KBM-7 (cell line): ENCODE results near the gene ACER3.
A peak's percentile ranks its signal among the peaks of the same experiment; 100 is the strongest.
"Not testable (repeated sequence)": the region's sequence is repeated elsewhere in the genome, so short reads cannot be mapped to it uniquely, and the experiment has no call there.

ENCODE experiments used
- DNase-seq: peaks from one replicate; pipeline ENCODE4 v3.0.0-alpha.2; 2015
- in situ Hi-C: fragments of 300-500 bp; cut with MboI; formaldehyde crosslinking; loops from 2 replicates; pipeline ENCODE4 v1.14.3; 2020; ENCODE audit warnings: low sequenced_read_pairs, low pct_unique_long_range_greater_than_20kb, mixed read lengths

The ACER3 gene

DNA sequence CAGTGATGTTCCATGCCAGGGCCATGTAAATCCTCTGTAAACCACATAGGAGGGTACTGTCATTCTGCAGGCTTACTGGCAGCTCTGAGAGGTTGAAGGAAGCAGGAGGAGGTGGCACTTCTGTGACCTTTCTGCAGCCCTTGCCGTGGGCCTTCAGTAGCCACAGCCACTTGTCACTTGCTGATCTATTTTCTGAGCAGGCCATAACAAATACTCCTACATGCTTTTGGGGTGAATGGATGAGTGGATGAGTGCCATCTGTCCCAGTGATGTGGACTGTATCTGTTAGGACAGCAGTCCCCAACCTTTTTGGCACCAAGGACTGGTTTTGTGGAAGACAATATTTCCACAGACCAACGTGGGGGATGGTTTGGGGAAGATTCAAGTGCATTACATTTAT, 183.6 kb downstream of the ACER3 start:
- no peak for DNase-seq
- in situ Hi-C loops: no loop called here

DNA sequence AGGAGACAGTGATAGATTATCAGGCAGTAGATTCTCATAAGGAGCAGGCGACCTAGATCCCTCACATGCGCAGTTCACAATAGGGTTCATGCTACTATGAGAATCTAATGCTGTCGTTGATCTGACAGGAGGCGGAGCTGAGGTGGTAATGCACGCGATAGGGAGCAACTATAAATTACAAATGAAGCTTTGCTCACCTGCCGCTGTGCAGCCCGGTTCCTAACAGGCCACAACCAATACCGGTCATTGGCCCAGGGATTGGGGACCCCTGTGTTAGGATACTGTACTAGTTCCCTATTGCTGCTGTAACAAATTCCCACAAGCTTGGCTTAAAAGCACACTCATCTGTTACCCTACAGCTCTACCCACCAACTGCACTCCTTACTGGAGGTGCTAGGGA, 184.2 kb downstream of the ACER3 start:
- no peak for DNase-seq
- in situ Hi-C loops: no loop called here

- in situ Hi-C loops: no loop called here
- DNase-seq: peak; percentile 59
Measured at GRCh38 chr11:77046060-77046501, 185.4 kb downstream of the ACER3 start.

DNA sequence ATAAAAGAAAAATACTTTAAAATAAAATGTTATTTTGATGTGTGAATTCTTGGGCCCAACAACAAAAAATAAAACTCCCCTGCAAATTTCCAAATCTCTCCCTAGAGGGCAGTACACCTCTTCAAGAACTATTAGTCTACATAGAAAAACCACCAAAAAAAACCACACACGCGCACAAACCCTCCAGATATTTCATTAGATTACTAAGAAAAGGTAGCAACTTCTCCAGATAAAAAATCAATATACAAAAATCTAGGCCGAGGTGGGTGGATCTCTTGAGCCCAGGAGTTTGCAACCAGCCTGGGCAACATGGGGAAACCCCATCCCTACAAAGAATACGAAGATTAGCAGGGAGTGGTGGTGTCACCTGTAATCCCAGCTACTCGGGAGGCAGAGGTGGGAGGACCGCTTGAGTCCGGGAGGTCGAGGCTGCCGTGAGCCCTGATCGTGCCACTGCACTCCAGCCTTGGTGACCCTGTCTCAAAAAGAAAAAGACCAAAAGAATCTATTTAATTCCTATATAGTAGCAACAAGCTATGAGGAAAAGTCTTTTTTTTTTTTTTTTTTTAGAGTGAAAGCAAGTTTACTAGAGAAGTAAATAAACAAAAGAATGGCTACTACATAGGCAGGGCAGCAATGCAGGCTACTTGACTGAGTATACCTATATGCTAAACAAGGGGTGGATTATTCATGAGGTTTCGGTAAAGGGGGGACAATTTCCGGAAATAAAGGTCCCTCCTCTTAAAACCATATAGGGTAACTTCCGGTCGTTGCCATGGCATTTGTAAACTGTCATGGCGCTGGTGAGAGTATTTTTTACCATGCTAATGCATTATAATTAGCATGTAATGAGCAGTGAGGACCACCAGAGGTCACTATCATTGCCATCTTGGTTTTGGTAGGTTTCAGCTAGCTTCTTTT, 186.5 kb downstream of the ACER3 start:
- peak; percentile 99 for DNase-seq
- in situ Hi-C loops: no loop called here

DNA sequence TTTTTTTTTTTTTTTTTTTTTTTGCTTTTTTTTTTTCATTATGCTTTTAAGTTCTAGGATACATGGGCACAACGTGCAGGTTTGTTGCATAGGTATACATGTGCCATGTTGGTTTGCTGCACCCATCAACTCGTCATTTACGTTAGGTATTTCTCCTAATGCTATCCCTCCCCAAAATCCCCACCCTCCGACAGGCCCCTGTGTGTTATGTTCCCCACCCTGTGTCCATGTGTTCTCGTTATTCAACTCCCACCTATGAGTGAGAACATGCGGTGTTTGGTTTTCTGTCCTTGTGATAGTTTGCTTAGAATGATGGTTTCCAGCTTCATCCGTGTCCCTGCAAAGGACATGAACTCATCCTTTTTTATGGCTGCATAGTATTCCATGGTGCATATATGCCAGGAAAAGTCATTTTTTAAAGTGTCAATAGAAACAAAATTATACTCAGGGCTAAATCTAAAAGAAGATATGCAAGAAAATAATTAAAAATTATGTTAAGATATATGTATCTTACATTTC, 187.3 kb downstream of the ACER3 start:
- in situ Hi-C loops, DNase-seq: not testable (repeated sequence)

DNA sequence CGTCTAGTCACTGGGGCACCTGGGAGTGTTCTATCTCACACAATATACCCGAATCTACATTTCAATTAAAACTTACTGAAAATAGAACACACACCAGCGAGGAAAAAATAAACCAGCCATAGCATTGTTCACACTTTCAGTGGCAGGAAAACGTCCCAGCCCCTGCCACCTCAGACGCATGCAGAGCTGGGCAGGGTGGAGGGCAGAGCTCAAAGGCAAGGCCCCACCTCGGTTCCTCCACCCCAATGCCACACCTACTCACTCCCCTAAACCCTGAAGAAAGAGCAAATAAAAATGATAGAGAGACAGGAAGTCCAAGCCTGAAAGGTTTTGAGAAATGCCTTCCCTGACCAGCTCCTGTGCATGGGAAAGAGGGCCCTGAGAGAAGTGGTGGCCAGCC, 188.3 kb downstream of the ACER3 start:
- no peak for DNase-seq
- in situ Hi-C loops: no loop called here

DNA sequence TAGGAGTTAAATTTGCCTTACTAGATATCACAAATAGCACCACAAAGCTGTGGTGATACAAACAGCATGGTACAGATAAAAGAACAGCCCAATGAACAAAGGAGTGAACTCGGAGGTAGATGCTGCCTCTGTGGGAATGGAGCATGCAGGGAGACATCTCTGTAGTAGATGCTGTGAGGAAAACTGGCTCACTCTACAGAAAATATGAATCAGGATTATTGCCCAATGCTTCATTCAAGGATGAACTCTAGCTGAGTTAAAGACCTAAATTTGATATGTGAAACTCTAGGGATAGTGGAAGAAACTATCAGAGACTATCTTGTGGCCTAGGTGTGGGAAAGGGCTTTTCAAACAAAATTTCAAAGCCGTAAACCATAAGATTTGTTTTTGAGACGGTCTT, 190.8 kb downstream of the ACER3 start:
- in situ Hi-C loops: no loop called here
- no peak for DNase-seq

GRCh38 chr11:77052518-77052917, 191.8 kb downstream of the ACER3 start:
- in situ Hi-C loops: no loop called here

DNA sequence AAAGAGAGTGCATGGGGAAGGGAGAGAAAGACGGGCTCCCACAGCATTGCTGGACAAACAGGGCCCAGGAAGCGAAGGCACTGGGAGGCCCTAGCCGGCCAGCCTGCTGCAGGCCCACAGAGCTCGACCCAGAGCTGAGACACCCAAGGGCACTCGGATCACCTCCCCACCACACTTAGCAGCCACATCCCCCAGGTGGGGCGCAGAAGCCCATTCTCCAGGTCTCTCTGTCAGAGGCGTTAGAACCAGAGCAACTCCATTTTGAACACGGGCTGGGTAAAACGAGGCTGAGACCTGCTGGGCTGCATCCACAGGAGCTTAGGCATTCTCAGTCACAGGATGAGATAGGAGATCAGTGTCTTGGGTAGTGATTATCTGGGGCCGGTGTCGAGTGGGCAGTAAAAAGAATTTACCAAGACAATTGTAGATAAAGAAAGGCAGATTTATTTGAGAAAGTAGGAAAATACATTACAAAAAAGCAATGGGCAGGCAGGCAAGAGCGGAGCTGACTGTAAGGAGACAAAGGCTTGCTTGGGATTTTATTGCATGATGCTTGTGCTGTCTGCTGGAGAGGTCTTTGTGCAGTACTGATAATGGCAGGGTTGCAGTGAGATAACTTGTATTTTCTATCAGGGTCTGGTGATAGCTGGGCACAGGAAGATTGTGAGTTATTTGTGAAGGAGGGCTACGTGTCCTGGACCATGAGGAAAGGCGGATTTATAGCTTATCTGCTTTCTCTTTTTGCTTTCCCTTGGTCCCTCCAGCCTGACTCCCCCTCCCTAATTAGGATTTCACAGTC, 192.7 kb downstream of the ACER3 start:
- no peak for DNase-seq
- in situ Hi-C loops: no loop called here

More at GRCh38 chr11:77052518-77052917, 191.8 kb downstream of the ACER3 start:
- DNase-seq: no peak

DNA sequence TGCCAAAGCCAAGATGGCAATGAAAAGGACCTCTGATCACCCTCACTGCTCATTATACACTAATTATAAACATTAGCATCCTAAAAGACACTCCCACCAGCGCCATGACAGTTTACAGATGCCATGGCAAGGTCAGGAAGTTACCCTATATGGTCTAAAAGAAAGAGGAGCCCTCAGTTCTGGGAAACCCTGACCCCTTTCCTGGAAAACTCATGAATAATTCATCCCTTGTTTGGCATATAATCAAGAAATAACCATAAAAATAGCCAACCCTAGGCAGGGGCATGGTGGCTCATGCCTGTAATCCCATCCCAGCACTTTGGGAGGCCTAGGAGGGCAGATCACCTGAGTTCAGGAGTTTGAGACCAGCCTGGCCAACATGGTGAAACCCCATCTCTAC, 193.4 kb downstream of the ACER3 start:
- DNase-seq: no peak
- in situ Hi-C loops: no loop called here

- in situ Hi-C loops: no loop called here
- no peak for DNase-seq
Measured at GRCh38 chr11:77055101-77055561, 194.4 kb downstream of the ACER3 start.

DNA sequence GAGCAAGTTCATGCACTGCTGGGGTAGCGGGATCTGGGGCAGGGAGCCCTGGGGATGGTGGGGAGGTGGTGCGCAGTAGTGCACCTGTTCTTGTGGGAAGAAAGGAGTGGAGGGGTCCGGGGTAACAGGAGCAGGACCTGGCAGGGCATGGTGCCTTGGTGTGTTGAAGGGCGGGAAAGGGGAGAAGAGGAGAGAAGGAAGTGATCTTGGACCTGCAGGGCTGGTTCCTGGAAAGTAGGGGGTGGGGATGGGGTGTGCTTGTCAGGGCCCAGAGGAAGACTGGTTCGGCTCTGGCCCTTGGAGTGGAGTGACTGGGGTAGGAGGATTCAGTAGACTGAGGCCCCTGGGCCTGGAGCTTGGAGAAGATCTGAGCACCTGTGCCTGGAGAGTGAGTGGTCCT, 195.2 kb downstream of the ACER3 start:
- DNase-seq: no peak
- in situ Hi-C loops: no loop called here

- no peak for DNase-seq
- in situ Hi-C loops: no loop called here
Measured at GRCh38 chr11:77056814-77057402, 196.2 kb downstream of the ACER3 start.

GRCh38 chr11:77057938-77058474, 197.3 kb downstream of the ACER3 start:
- in situ Hi-C loops: no loop called here
- no peak for DNase-seq

DNA sequence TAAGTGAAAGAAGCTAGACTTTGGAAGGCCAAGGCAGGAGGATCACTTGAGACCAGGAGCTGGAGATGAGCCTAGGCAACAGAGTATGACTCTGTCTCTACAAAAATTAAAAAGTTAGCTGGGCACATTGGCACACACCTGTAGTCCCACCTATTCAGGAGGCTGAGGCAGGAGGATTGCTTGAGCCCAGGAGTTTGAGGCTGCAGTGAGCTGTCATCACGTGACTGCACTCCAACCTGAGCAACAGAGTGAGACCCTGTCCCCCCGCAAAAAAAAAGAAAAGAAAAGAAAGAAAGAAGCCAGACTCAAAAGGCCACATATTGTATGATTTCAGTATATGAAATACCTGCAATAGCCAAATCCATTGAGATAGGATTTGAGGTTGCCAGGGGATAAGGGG, 198.2 kb downstream of the ACER3 start:
- no peak for DNase-seq
- in situ Hi-C loops: no loop called here

DNA sequence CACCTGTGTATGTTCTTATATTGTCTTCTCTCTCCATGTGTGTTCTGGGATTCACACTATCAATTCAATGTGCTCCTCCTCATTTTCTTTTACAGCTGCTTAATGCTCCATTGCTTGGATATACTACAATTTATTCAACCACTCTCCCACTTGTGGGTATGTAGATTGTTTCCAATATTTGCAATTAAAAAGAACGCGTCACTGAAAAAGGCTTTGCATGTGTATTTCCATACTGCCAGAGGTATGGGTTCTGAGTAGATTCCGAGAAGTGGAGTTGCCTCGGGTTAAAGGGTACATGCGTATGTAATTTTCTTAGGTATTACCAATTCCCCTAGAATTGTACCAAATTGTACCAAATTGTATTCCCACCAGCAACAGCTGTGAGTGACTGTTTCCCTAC, 199.1 kb downstream of the ACER3 start:
- no peak for DNase-seq
- in situ Hi-C loops: no loop called here

DNA sequence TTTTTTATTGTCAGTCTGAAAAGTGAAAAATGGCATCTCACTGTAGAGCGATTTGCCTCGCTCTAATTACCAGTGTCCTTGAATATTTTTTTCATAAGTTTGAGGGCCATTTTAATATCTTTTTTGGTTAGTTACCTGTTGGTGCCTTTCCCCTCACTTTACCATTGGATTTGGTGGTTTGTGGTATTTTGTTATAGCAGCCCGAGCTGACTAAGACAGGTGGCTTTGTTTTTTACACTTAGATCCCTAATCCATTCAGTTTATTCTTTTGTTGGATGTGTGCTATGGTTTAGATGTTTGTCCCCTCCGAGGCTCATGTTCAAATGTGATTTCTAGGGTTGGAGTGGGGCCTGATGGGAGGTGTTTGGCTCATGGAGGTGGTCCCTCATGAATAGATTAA, 199.5 kb downstream of the ACER3 start:
- in situ Hi-C loops: no loop called here

DNA sequence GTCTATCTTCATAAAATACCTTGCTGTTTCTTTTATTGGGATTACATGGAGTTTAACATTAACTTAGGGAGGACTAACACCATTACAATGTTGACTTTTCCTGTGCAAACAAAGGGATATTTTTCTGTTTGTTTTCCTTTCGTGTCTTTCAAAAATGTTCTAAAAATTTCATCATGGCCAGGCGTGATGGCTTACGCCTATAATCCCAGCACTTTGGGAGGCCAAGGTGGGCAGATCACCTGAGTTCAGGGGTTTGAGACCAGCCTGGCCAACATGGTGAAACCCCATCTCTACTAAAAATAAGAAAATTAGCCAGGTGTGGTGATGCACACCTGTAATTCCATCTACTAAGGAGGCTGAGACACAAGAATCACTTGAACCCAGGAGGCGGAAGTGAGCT, 200.5 kb downstream of the ACER3 start:
- DNase-seq, in situ Hi-C loops: not testable (repeated sequence)

More for the DNA sequence above, 199.5 kb downstream of the ACER3 start:
- no peak for DNase-seq

- in situ Hi-C loops: no loop called here
- no peak for DNase-seq
Measured at GRCh38 chr11:77062924-77063323, 202.2 kb downstream of the ACER3 start.
